ENCODE data around the gene CENPN.

The CENPN gene

GRCh38 chr16:81006813-81007695 lies at the start of gene CENPN, which contains the start of gene CMC2:
Gene CENPN (plus strand): TSS chr16:81007214. CDS start chr16:81011940, 4,726 bp downstream.
Gene CMC2 (minus strand): TSS chr16:81006885. CDS start chr16:80997394, 9,491 bp downstream.
- DNase-seq = peak; percentile 96

- no peak for DNase-seq
Measured at GRCh38 chr16:80958284-80958683, 48.7 kb upstream of the CENPN start.

- DNase-seq = no peak
Measured at GRCh38 chr16:80962879-80963278, 44.1 kb upstream of the CENPN start.

GRCh38 chr16:80964351-80964750 lies 42.7 kb upstream of the CENPN start:
- DNase-seq = no peak

GRCh38 chr16:80966617-80967016 lies 40.4 kb upstream of the CENPN start:
- DNase-seq = no peak

GRCh38 chr16:80968386-80969113 lies 38.5 kb upstream of the CENPN start:
- DNase-seq = no peak

- DNase-seq = no peak
Measured at GRCh38 chr16:80969114-80969484, 37.9 kb upstream of the CENPN start.

- no peak for DNase-seq
Measured at GRCh38 chr16:80971819-80972218, 35.2 kb upstream of the CENPN start.

GRCh38 chr16:80972611-80973010 lies 34.4 kb upstream of the CENPN start:
- no peak for DNase-seq

GRCh38 chr16:80973991-80974390 lies 33.0 kb upstream of the CENPN start:
- no peak for DNase-seq

- DNase-seq = no peak
Measured at GRCh38 chr16:80974649-80975376, 32.2 kb upstream of the CENPN start.

GRCh38 chr16:80976946-80977345 lies 30.1 kb upstream of the CENPN start:
- no peak for DNase-seq

- no peak for DNase-seq
Measured at GRCh38 chr16:80981103-80981502, 25.9 kb upstream of the CENPN start.

- no peak for DNase-seq
Measured at GRCh38 chr16:80982646-80983045, 24.4 kb upstream of the CENPN start.

GRCh38 chr16:80984124-80984892 lies 22.7 kb upstream of the CENPN start:
- no peak for DNase-seq

- DNase-seq = no peak
Measured at GRCh38 chr16:80985611-80986010, 21.4 kb upstream of the CENPN start.

GRCh38 chr16:80986557-80986956 lies 20.5 kb upstream of the CENPN start:
- DNase-seq = no peak

GRCh38 chr16:80988756-80989155 lies 18.3 kb upstream of the CENPN start:
- no peak for DNase-seq

GRCh38 chr16:80989801-80990200 lies 17.2 kb upstream of the CENPN start:
- DNase-seq = no peak

- DNase-seq = no peak
Measured at GRCh38 chr16:80990577-80990976, 16.4 kb upstream of the CENPN start.

GRCh38 chr16:80990978-80991377 lies 16.0 kb upstream of the CENPN start:
- no peak for DNase-seq

- no peak for DNase-seq
Measured at GRCh38 chr16:80991792-80992430, 15.1 kb upstream of the CENPN start.

All from activated CD4-positive, CD25-positive, alpha-beta regulatory T cell treated with anti-CD3 and anti-CD28 coated beads, Interleukin-2, amount 50 U/mL, for 72 hours (primary cell).